ENCODE measurements around the gene LGALS8. TPM values are rescaled to one million over a fixed set of nuclear protein-coding genes. Genes with fewer than 3 reads are reported as not detected.
"Not testable (repeated sequence)": the region's sequence is repeated elsewhere in the genome, so short reads cannot be mapped to it uniquely, and the experiment has no call there.

LGALS8 gene
- total RNA-seq, 1 donor from 2014 or later, result 23.3 TPM

GRCh38 chr1:236565530-236565929 lies 41.7 kb downstream of the LGALS8 start:
- TF ChIP-seq CTCF (conservative IDR thresholded peaks at IDR 0.05), result no peak
- Mint-ChIP-seq H3K36me3 (ENCODE audit: low read depth) (peaks cover 9% of the 10 kb centered on the region), H3K4me1 (no peaks in the 10 kb centered on the region), H3K4me3 (no peak overlapping the region), H3K9me3 (no peaks in the 10 kb centered on the region), H3K27ac (ENCODE audit: unreplicated experiment) (no peak overlapping the region), H3K27me3 (ENCODE audit: low read depth) (no peaks in the 10 kb centered on the region)
- DNase-seq (ENCODE audit: low read depth, low spot score), result no peak

- DNase-seq (ENCODE audit: low read depth, low spot score), result no peak
Observed at GRCh38 chr1:236568285-236568894, 44.6 kb downstream of the LGALS8 start.

GRCh38 chr1:236575523-236575922 lies 51.7 kb downstream of the LGALS8 start:
- no peak overlapping the region for H3K27ac Mint-ChIP-seq (ENCODE audit: unreplicated experiment)
- no peaks in the 10 kb centered on the region for H3K27me3 Mint-ChIP-seq (ENCODE audit: low read depth)
- H3K4me3 Mint-ChIP-seq, result no peak overlapping the region
- H3K4me1 Mint-ChIP-seq, result no peaks in the 10 kb centered on the region
- no peaks in the 10 kb centered on the region for H3K9me3 Mint-ChIP-seq
- TF ChIP-seq CTCF (conservative IDR thresholded peaks at IDR 0.05), result no peak
- peaks cover 6% of the 10 kb centered on the region for H3K36me3 Mint-ChIP-seq (ENCODE audit: low read depth)
- DNase-seq (ENCODE audit: low read depth, low spot score), result no peak

More at GRCh38 chr1:236568285-236568894, 44.6 kb downstream of the LGALS8 start:
- Mint-ChIP-seq H3K9me3 (no peaks in the 10 kb centered on the region), H3K36me3 (ENCODE audit: low read depth) (peaks cover 9% of the 10 kb centered on the region), H3K4me3 (no peak overlapping the region), H3K27ac (ENCODE audit: unreplicated experiment) (no peak overlapping the region), H3K4me1 (no peaks in the 10 kb centered on the region), H3K27me3 (ENCODE audit: low read depth) (no peaks in the 10 kb centered on the region)
- TF ChIP-seq CTCF (conservative IDR thresholded peaks at IDR 0.05), result no peak

GRCh38 chr1:236576004-236576403 lies 52.2 kb downstream of the LGALS8 start:
- no peaks in the 10 kb centered on the region for H3K4me1 Mint-ChIP-seq
- H3K9me3 Mint-ChIP-seq, result no peaks in the 10 kb centered on the region
- H3K27ac Mint-ChIP-seq (ENCODE audit: unreplicated experiment), result no peak overlapping the region
- no peak for DNase-seq (ENCODE audit: low read depth, low spot score)
- no peak overlapping the region for H3K4me3 Mint-ChIP-seq
- H3K27me3 Mint-ChIP-seq (ENCODE audit: low read depth), result no peaks in the 10 kb centered on the region
- peaks cover 6% of the 10 kb centered on the region for H3K36me3 Mint-ChIP-seq (ENCODE audit: low read depth)
- TF ChIP-seq CTCF (conservative IDR thresholded peaks at IDR 0.05), result no peak

GRCh38 chr1:236577041-236577440 lies 53.3 kb downstream of the LGALS8 start:
- not testable (repeated sequence) for H3K4me1 Mint-ChIP-seq; H3K27me3 Mint-ChIP-seq (ENCODE audit: low read depth); H3K9me3 Mint-ChIP-seq; H3K4me3 Mint-ChIP-seq; DNase-seq (ENCODE audit: low read depth, low spot score); H3K27ac Mint-ChIP-seq (ENCODE audit: unreplicated experiment)
- peaks cover 11% of the 10 kb centered on the region for H3K36me3 Mint-ChIP-seq (ENCODE audit: low read depth)

GRCh38 chr1:236578661-236579060 lies 54.9 kb downstream of the LGALS8 start:
- no peak for DNase-seq (ENCODE audit: low read depth, low spot score)
- Mint-ChIP-seq H3K27ac (ENCODE audit: unreplicated experiment) (no peak overlapping the region), H3K36me3 (ENCODE audit: low read depth) (peaks cover 11% of the 10 kb centered on the region), H3K4me1 (no peaks in the 10 kb centered on the region), H3K4me3 (no peak overlapping the region), H3K27me3 (ENCODE audit: low read depth) (no peaks in the 10 kb centered on the region), H3K9me3 (no peaks in the 10 kb centered on the region)
- no peak for TF ChIP-seq CTCF (conservative IDR thresholded peaks at IDR 0.05)

GRCh38 chr1:236580404-236580803 lies 56.6 kb downstream of the LGALS8 start:
- H3K27ac Mint-ChIP-seq (ENCODE audit: unreplicated experiment); H3K36me3 Mint-ChIP-seq (ENCODE audit: low read depth); H3K27me3 Mint-ChIP-seq (ENCODE audit: low read depth); H3K9me3 Mint-ChIP-seq; H3K4me3 Mint-ChIP-seq; H3K4me1 Mint-ChIP-seq; DNase-seq (ENCODE audit: low read depth, low spot score): not testable (repeated sequence)

Data from neural crest cell (in vitro differentiated cells).